ENCODE data around the gene PVALB. TPM values are rescaled to one million over a fixed set of nuclear protein-coding genes. Genes with fewer than 3 reads are reported as not detected.

The PVALB gene
- polyA plus RNA-seq, 2 of the 4 experiments (the other 2 are of a cell fraction) = not detected

DNA sequence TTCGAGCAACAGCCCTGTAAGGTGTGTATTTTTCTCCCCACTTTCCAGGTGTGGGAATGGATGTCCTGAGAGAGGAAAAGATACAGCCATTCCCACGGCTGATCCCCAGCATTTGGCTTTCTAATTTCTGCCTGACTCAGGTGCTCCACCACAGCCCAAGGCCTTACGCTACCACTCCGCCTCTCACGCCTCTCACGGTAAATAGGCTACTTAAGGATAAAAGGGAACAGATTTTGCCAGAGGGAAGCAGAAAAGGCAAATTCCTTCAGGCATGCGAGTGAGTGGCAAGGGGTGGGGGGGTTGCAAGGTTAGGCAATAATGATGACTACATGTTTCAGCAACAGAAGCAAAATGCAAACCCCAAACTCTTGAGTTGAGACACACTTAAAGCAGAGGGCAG lies 9.2 kb downstream of the PVALB start:
- WGBS (ENCODE audit: missing lambda C conversion rate) = 83% methylated on average over 7 of the region's 7 CpGs
- FAIRE-seq = no peak
- Histone ChIP-seq H3K4me2 (no peak overlapping the region), H3K27ac (no peak overlapping the region), H3K4me1 (no peaks in the 10 kb centered on the region), H3K9me3 (no peaks in the 10 kb centered on the region), H3K4me3 (no peak overlapping the region)
- TF ChIP-seq NR3C1 (IDR thresholded peaks at IDR 0.05) = no peak
- no peak for TF ChIP-seq GATA3 (IDR thresholded peaks at IDR 0.05; ENCODE audit: borderline replicate concordance)
- TF ChIP-seq KDM1A (IDR thresholded peaks at IDR 0.05; ENCODE audit: low read depth) = no peak
- no peak for TF ChIP-seq ZNF302 (CRISPR knock-in tag; IDR thresholded peaks at IDR 0.05)
- TF ChIP-seq, protein P1, sequence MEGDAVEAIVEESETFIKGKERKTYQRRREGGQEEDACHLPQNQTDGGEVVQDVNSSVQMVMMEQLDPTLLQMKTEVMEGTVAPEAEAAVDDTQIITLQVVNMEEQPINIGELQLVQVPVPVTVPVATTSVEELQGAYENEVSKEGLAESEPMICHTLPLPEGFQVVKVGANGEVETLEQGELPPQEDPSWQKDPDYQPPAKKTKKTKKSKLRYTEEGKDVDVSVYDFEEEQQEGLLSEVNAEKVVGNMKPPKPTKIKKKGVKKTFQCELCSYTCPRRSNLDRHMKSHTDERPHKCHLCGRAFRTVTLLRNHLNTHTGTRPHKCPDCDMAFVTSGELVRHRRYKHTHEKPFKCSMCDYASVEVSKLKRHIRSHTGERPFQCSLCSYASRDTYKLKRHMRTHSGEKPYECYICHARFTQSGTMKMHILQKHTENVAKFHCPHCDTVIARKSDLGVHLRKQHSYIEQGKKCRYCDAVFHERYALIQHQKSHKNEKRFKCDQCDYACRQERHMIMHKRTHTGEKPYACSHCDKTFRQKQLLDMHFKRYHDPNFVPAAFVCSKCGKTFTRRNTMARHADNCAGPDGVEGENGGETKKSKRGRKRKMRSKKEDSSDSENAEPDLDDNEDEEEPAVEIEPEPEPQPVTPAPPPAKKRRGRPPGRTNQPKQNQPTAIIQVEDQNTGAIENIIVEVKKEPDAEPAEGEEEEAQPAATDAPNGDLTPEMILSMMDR (IDR thresholded peaks at IDR 0.05) = no peak
- TF ChIP-seq ZFP36 (IDR thresholded peaks at IDR 0.05; ENCODE audit: borderline replicate concordance, partially characterized antibody) = no peak
- no peak for TF ChIP-seq MAFK (IDR thresholded peaks at IDR 0.05; ENCODE audit: partially characterized antibody)
- no peak for TF ChIP-seq EP300 (IDR thresholded peaks at IDR 0.05)
- ATAC-seq = no peak
- ChIA-PET CTCF (interaction anchor here (1.5 to 3.9 kb wide), 2 partner anchors 46 to 49 kb away, joined by 3 to 19 read pairs; no protein-coding TSS in a partner anchor), POLR2A (no interaction called here)
- DNase-seq (ENCODE audit: low read depth in 1 of 2, low spot score in 1 of 2) = no peak

DNA sequence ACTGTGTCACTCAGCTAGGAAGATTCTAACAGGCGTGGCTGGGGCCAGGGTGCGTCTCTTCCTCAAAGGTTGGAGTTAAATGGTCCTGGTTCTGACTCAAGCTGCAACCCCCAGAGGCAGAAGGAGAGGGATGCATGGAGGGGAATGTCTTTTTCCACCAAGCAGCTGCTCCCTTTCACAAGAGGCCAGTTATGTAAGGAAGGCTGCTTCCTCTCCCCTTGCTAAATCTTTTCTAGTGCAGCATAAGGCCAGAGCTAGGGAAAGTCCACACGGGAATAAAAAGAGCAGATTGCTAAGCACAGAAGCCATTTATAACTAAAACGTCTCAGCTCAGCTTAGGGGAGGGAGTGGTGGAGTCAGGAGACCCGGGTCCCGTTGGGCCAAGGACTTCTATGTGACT lies 10.0 kb downstream of the PVALB start:
- no peak for DNase-seq (ENCODE audit: low read depth in 1 of 2, low spot score in 1 of 2)
- FAIRE-seq = no peak
- POLR2A ChIA-PET = no interaction called here
- 32% methylated on average over 6 of the region's 6 CpGs for WGBS (ENCODE audit: missing lambda C conversion rate)
- H3K4me2 ChIP-seq = no peak overlapping the region
- no peak overlapping the region for H3K27ac ChIP-seq
- no peak for ATAC-seq
- no peak for TF ChIP-seq CHD2 (IDR thresholded peaks at IDR 0.05; ENCODE audit: low read length, partially characterized antibody)
- CTCF ChIA-PET = interaction anchor here (0.9 to 1.5 kb wide), 3 partner anchors 25 to 393 kb away, joined by 3 to 4 read pairs (median 3); no protein-coding TSS in a partner anchor
- no peaks in the 10 kb centered on the region for H3K4me1 ChIP-seq
- H3K9me3 ChIP-seq = no peaks in the 10 kb centered on the region
- no peak overlapping the region for H3K4me3 ChIP-seq

DNA sequence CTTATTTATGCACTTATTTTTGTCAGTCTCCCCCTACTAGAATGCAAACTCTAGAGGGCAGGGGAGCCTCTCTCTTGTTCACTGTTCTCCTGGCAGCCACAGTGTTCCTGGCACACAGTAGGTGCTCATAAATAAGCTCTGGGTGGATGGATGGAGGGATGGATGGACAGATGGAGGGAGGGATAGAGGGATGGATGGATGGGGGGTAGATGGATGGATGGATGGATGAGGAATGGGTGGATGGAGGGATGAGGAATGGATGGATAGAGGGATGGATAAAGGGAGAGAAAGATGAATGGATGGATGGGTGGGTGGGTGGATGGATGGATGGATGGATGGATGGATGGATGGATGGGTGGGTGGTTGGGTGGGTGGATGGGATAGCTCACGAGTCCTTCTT lies 13.5 kb downstream of the PVALB start:
- 0% methylated on average over 1 of the region's 1 CpG for WGBS (ENCODE audit: missing lambda C conversion rate)
- TF ChIP-seq RCOR1 (IDR thresholded peaks at IDR 0.05; ENCODE audit: low read depth, low read length) (no peak), MAZ (IDR thresholded peaks at IDR 0.05; ENCODE audit: borderline replicate concordance, low read depth, low read length) (no peak), HOXA7 (CRISPR knock-in tag; IDR thresholded peaks at IDR 0.05) (no peak), JUNB (IDR thresholded peaks at IDR 0.05) (no peak), BHLHE40 (IDR thresholded peaks at IDR 0.05; ENCODE audit: low read depth, low read length) (no peak), CEBPB (IDR thresholded peaks at IDR 0.05) (no peak)
- TF ChIP-seq, protein P2, sequence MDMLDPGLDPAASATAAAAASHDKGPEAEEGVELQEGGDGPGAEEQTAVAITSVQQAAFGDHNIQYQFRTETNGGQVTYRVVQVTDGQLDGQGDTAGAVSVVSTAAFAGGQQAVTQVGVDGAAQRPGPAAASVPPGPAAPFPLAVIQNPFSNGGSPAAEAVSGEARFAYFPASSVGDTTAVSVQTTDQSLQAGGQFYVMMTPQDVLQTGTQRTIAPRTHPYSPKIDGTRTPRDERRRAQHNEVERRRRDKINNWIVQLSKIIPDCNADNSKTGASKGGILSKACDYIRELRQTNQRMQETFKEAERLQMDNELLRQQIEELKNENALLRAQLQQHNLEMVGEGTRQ (IDR thresholded peaks at IDR 0.05) = no peak
- TF ChIP-seq, protein P3, sequence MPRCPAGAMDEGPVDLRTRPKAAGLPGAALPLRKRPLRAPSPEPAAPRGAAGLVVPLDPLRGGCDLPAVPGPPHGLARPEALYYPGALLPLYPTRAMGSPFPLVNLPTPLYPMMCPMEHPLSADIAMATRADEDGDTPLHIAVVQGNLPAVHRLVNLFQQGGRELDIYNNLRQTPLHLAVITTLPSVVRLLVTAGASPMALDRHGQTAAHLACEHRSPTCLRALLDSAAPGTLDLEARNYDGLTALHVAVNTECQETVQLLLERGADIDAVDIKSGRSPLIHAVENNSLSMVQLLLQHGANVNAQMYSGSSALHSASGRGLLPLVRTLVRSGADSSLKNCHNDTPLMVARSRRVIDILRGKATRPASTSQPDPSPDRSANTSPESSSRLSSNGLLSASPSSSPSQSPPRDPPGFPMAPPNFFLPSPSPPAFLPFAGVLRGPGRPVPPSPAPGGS (IDR thresholded peaks at IDR 0.05) = no peak
- FAIRE-seq (no peak), DNase-seq (ENCODE audit: low read depth in 1 of 2, low spot score in 1 of 2) (no peak), ATAC-seq (no peak)
- CTCF ChIA-PET = interaction anchor here (1.0 to 1.1 kb wide), 2 partner anchors 53 to 240 kb away, joined by 3 to 6 read pairs; no protein-coding TSS in a partner anchor
- Histone ChIP-seq H3K9me3 (no peaks in the 10 kb centered on the region), H3K4me1 (no peaks in the 10 kb centered on the region), H3K4me3 (no peak overlapping the region), H3K27ac (no peak overlapping the region), H3K4me2 (no peak overlapping the region)
- POLR2A ChIA-PET = no interaction called here

DNA sequence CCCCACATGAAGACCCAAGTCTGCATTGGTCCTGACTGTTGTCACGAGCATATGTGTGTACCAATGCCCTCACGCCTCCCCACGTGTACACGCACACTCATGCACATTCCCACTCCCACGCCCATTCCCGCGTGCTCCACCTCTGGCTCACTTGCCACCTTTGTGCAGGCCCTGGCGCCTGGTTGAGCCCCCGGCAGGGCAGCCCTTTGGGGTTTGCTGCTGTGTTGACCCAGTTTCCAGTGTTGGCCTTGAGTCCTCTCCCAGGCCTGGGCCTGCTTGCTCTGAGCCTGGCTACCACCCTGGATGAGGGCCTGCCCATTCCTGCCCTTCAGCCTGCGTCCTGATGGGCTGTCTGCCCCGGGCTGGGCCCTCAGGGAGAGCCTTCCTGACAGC lies 18.2 kb downstream of the PVALB start:
- DNase-seq (ENCODE audit: low read depth in 1 of 2, low spot score in 1 of 2) = no peak
- no peak for FAIRE-seq
- Histone ChIP-seq H3K4me3 (no peak overlapping the region), H3K9me3 (no peaks in the 10 kb centered on the region), H3K4me2 (no peak overlapping the region), H3K27ac (no peak overlapping the region), H3K4me1 (no peaks in the 10 kb centered on the region)
- no peak for ATAC-seq
- WGBS (ENCODE audit: missing lambda C conversion rate) = 93% methylated on average over 8 of the region's 11 CpGs
- ChIA-PET CTCF (no interaction called here), POLR2A (no interaction called here)
- TF ChIP-seq TP53 (CRISPR knock-in tag; IDR thresholded peaks at IDR 0.05) (no peak), NFE2L2 (conservative IDR thresholded peaks at IDR 0.05; ENCODE audit: low read length) (no peak), RNF2 (IDR thresholded peaks at IDR 0.05; ENCODE audit: borderline replicate concordance, low read depth) (no peak), FOXS1 (CRISPR knock-in tag; IDR thresholded peaks at IDR 0.05) (no peak), POLR2AphosphoS2 (conservative IDR thresholded peaks at IDR 0.05; ENCODE audit: low read length) (no peak), HEYL (CRISPR knock-in tag; IDR thresholded peaks at IDR 0.05) (no peak), MAZ (IDR thresholded peaks at IDR 0.05; ENCODE audit: borderline replicate concordance, low read depth, low read length) (no peak), SMC3 (IDR thresholded peaks at IDR 0.05) (no peak), FOSL2 (IDR thresholded peaks at IDR 0.05) (no peak), FOSL2 (CRISPR knock-in tag; IDR thresholded peaks at IDR 0.05) (no peak)
- TF ChIP-seq, protein P3 (IDR thresholded peaks at IDR 0.05) = no peak
- TF ChIP-seq, protein P4, sequence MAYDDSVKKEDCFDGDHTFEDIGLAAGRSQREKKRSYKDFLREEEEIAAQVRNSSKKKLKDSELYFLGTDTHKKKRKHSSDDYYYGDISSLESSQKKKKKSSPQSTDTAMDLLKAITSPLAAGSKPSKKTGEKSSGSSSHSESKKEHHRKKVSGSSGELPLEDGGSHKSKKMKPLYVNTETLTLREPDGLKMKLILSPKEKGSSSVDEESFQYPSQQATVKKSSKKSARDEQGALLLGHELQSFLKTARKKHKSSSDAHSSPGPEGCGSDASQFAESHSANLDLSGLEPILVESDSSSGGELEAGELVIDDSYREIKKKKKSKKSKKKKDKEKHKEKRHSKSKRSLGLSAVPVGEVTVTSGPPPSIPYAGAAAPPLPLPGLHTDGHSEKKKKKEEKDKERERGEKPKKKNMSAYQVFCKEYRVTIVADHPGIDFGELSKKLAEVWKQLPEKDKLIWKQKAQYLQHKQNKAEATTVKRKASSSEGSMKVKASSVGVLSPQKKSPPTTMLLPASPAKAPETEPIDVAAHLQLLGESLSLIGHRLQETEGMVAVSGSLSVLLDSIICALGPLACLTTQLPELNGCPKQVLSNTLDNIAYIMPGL (CRISPR knock-in tag; IDR thresholded peaks at IDR 0.05; ENCODE audit: borderline replicate concordance) = no peak

Data from A549 (cell line).